HG02981 (cell line): ENCODE results near the gene FAM107B.
"Not testable (repeated sequence)": the region's sequence is repeated elsewhere in the genome, so short reads cannot be mapped to it uniquely, and the experiment has no call there.

ENCODE experiments used
- ATAC-seq: cut with Tn5 transposase; IDR thresholded peaks from one replicate; pipeline ENCODE4 v1.9.1; 2021; ENCODE audit warnings: mild to moderate bottlenecking, moderate library complexity; ENCODE audit not compliant: unreplicated experiment

FAM107B gene

GRCh38 chr10:14774797-14775196 is at the start of gene FAM107B:
Gene FAM107B (minus strand): TSS chr10:14774897. CDS start chr10:14774663, 234 bp downstream.
- ATAC-seq, result no peak

- ATAC-seq, result no peak
These were observed 49.3 kb upstream of the FAM107B start for GRCh38 chr10:14823966-14824365.

- no peak for ATAC-seq
These were observed 48.4 kb upstream of the FAM107B start for GRCh38 chr10:14822879-14823755.

- ATAC-seq, result no peak
These were observed 47.1 kb upstream of the FAM107B start for GRCh38 chr10:14821635-14822375.

DNA sequence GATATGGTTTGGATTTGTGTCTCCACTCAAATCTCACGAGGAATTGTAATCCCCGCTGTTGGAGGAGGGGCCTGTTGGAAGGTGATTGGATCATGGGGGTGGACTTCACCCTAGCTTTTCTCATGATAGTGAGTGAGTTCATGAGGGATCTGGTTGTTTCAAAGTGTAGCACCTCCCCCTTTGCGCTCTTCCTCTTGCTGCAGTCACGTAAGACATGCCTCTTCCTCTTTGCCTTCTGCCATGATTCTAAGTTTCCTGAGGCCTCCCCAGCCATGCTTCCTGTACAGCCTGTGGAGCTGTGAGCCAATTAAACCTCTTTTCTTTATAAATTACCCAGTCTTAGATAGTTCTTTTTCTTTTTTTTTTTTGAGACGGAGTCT is 46.1 kb upstream of the FAM107B start:
- ATAC-seq, result no peak

- no peak for ATAC-seq
These were observed 45.5 kb upstream of the FAM107B start for GRCh38 chr10:14820010-14820774.

- not testable (repeated sequence) for ATAC-seq
These were observed 42.0 kb upstream of the FAM107B start for GRCh38 chr10:14816717-14817116.

GRCh38 chr10:14815681-14816080 is 41.0 kb upstream of the FAM107B start:
- no peak for ATAC-seq

DNA sequence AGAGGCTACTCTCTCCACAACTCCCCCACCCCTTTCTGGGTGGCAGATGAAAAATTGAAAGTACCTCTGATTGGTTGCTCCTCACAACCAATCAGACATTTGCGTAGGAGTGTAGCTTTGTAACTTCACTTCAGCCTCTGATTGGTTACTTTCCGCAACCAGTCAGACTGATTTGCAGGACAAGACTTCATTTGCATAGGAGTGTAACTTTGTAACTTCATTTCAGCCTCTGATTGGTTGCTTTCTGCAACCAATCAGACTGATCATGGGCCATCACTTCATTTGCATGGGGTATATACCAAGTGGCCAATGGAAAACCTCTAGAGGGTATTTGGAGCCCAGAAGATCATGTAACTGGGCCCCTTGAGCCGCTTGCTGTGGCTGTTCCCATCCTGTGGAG is 37.6 kb upstream of the FAM107B start:
- no peak for ATAC-seq

DNA sequence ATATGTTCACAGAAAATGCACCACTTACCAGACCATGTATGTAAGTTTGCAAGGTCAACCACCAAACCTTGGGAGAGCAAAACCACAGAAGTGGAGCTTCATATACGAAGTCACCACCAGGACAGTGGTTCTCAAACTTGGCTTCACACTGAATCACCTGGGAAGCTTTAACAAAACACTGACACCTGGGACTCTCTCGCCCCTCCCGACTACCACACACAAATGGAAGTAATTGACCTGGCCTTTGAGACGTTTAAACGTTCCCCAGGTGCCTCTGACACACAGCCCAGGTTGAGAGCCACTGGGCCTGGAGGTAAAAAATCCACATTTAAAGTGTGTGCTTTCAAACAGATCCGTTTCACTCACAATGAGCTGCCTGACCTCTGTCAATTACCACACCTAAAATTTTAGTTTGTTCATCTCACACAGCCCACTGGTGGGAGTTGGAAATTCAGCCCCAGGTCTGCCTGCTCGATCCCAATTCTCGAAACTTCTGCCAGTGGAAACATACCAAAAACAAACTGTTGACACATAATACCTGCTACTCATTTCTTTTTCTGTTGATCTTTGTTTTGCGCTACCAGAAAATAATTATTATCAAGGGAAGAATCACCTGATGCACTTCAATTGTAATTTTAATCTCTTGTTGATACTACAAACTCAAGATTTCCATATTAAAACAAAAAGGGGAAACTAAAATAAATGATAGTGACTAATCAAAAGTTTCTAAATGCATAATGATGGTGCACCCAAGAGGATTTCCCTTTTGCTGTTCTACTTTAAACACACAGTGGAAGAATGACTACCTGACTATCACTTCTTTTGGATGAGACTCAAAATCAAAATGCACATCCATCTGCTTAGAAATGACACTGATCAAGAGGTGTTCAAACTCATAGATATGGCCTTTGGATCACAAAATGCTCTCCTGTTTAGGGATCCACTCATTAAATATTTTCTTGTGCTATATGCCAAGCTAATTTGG is 36.6 kb upstream of the FAM107B start:
- ATAC-seq, result no peak

GRCh38 chr10:14806318-14806717 is 31.6 kb upstream of the FAM107B start:
- ATAC-seq, result no peak

- ATAC-seq, result peak; percentile 53
These were observed 29.1 kb upstream of the FAM107B start for GRCh38 chr10:14803827-14804226.

GRCh38 chr10:14801723-14802122 is 27.0 kb upstream of the FAM107B start:
- ATAC-seq, result no peak

- ATAC-seq, result no peak
These were observed 25.7 kb upstream of the FAM107B start for GRCh38 chr10:14800397-14800796.

DNA sequence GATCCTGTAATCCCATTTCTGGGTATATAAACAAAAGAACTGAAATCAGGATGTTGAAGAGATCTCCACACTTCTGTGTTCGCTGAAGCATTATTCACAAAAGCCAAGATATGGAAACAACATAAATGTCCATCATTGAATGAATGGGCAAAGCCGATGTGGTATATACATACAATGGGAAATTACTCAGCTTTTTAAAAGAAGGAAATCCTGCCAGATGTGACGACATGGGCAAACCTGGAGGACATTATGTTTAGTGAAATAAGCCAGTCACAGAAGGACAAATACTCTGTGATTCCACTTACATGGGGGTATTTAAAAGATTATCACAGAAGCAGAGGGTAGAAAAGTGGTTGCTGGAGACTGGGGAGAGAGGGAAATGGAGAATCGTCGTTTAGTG is 23.9 kb upstream of the FAM107B start:
- ATAC-seq, result no peak

DNA sequence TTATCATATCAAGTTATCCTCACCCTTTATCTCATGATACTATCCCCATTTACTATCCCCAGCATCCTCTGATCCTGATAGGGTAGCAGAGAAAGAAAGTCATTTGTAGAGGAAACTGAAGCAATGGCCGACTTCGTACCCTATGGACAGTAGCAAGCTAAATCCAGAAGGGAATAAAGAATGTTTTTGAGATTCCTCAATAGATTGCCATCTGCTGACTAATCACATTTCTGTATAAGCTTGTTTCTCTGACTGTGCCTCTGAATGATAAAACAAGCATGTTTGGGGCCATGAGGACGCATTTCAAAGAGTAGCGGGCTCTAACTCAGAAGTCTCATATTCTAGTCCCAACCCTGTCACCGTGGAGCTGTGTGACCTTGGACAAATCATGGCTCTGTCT is 13.2 kb upstream of the FAM107B start:
- ATAC-seq, result no peak

DNA sequence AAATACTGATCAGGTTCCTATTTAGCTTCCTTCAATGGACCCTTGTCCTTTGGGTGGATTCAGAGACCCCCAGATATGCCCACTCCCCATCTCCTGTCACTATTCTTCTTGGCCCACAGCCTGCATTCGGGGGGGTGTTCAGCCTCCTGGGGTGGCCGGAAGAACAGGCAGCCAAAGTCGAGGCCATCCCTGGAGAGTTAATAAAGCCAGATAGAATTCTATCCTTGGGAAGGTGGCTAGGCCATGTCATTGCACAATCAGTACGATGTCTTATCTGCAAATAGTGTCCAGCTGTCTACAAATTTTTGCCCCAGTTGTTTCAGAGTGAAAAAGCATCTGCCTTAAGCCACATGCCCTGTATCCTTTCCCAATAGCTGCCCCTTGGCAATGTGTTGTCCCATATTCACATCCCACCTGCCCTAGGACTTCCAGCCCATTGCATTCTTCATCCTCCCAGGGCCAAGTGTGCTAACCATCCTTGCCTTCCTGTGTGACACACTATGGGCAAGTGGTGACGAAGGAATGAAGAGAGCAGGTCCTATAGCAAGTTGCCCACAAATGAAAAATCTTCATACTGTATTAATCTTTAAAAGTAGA is 9.9 kb upstream of the FAM107B start:
- no peak for ATAC-seq

DNA sequence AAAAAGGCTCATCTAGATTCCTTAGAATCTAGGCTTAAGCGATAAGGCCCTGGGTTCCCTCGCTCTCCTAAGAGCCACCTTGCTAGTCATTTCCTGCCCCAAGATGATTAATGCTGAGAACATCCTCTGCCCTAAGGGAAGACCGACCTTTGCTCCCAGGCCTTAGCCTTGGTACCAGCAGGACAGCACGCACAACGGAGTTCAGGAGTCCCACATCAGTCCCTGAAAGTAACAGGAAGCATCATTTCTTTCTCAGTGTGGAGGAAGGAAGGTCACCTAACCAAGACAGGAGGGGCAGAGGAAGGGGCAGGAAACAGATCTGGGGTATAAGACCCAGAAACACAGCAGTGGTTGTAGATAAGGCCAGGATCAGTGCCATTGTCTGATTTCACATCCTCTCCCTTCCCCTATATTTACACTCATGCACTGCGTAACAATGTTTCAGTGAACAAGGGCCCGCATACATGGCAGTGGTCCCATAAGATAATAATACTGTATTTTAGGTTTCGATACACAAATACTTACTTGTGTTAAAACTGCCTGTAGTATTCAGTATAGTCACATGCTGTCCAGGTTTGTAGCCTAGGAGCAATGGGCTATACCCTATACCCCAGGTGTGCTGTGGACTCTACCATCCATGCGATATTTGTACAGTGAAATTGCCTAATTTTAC is 8.1 kb upstream of the FAM107B start:
- ATAC-seq, result no peak

GRCh38 chr10:14781763-14782162 is 7.1 kb upstream of the FAM107B start:
- no peak for ATAC-seq
